Measurements from ENCODE around the gene NKAPD1.

Gene NKAPD1

DNA sequence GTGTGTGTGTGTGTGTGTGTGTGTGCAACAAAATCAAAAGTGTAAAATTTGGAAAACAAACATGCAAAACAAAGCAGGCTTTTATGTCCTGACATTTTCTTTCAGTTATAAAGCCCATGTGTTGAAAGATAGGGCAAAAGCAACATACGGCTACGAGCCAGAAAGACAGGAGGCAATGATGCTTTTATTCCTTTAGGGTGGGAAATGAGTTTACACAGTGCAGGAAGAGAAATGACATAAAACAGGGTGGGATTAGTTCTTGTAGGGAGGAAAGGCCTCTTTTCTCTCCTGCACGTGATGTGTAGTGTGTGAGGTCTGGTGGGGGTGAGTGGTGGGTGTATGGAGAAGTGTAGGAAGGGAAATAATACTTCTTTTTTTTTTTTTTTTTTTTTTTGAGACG, 60.4 kb downstream of the NKAPD1 start:
- no peak for DNase-seq (ENCODE audit: low read depth in 1 of 2, low spot score in 1 of 2)
- no peak for TF ChIP-seq JUND (IDR thresholded peaks at IDR 0.05; ENCODE audit: low read depth)
- in situ Hi-C loops (cut with HindIII; ENCODE audit: low pct_unique_long_range_greater_than_20kb, low sequenced_read_pairs): no loop called here
